Measurements from ENCODE around the gene DTYMK. TPM values are rescaled to one million over a fixed set of nuclear protein-coding genes. Genes with fewer than 3 reads are reported as not detected.

Gene DTYMK
- total and polyA plus RNA-seq, 2 of the 8 experiments (the other 6 are each of a cell fraction or from before 2014, with no cell fraction given) = 58.3 to 69.9 TPM

- TF ChIP-seq SIN3A (conservative IDR thresholded peaks at IDR 0.05 in 1 of 2, IDR thresholded peaks at IDR 0.05 in 1 of 2; ENCODE audit: low read depth in 1 of 2, low read length in 2 of 2) = no peak
These were observed 46.3 kb downstream of the DTYMK start (continued) for GRCh38 chr2:241640165-241640795.
